Glomerular visceral epithelial cell (primary cell): ENCODE results near the gene PTPRE.

ENCODE experiments used
- DNase-seq: peaks from one replicate; pipeline ENCODE4 v3.0.0-alpha.2; 2016; ENCODE audit errors: extremely low spot score

The PTPRE gene

GRCh38 chr10:128044961-128045832 lies 138.3 kb downstream of the PTPRE start:
- DNase-seq: no peak

DNA sequence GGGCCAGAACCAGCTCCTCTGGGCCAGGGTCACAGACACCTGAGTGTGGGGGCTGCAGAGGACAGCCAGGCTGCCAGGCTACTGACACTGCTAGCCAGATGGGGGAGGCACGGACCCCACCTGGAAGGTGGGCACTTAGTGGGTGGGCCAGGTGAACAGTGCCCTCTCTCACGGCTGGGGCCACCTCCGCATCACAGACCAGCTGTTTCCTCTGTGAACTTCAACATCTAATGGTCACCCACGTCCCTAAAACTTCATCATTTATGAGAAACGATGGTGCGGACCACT lies 138.9 kb downstream of the PTPRE start:
- DNase-seq: no peak

- DNase-seq: no peak
Observed at GRCh38 chr10:128046156-128046952, 139.5 kb downstream of the PTPRE start.

DNA sequence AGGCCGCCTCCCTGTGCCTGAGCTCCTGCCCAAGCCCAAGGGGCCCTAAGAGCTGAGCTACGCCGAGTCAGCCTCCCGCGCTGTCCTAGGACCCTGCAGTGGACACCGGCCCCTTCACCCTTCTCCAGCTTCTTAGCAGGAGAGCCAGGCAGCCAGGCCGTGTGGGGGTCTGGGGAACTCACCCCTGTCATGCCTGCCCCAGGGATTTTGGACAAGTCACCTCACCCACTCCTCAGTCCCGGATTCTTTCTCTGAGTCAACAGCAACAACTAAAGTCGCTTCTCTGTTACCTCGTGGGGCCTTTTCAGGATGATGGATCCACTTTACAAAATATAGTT lies 140.0 kb downstream of the PTPRE start:
- no peak for DNase-seq

DNA sequence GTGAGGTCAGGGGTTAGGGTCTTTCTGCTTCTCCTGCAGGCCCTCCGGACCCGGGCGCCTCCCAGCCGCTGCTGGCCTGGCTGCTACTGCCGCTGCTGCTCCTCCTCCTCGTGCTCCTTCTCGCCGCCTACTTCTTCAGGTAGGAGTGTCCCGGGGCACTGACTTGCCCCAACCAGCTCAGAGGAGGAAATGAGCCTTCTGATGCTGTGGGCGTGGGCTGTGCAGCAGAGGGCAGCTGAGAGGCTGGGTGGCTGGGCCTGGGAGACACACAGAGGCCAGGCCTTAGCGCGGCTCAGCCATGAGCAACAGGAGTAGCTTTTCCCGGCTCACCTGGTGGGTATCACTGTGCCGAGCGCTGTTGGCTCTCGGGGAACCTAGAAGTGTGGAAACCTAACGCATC lies 140.4 kb downstream of the PTPRE start:
- DNase-seq: peak; percentile 87

DNA sequence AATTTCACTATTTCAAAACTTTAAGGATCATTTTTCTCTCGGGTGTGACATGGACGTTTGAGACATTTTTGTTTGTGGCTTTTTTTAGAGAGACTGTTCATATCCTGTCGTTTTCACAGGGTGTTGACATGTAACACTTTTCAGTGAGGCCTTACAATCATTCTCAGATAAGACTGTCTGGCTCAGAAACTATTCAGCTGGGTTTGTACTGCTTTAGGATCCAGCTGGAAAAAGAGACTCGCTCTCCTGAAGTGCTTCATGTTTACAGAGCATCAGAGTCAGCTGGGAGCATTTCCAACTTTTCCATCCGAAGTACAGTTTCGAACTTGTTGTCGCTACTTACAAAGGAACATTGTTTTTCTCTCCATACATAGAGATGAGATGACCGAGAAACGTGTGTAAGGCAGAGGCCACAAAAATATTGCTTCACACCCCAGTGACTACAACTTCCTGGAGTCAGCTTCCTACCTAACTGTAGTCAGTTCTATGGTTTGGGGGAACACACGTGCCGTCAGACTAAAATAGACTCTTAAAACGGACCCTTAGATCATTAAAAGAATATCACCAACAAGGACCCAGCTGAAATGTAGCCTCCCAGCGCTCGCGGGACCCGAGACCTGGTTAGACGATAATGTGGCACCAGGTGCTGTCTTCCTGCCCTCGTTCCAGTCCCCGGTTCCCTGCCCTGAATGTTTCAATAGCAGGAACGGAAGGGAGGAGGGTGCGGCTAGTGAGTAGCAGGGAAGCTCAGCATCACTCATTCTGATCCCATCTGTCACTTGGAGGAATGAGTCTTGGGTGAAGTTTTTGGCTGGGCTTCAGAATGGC lies 141.3 kb downstream of the PTPRE start:
- DNase-seq: no peak

DNA sequence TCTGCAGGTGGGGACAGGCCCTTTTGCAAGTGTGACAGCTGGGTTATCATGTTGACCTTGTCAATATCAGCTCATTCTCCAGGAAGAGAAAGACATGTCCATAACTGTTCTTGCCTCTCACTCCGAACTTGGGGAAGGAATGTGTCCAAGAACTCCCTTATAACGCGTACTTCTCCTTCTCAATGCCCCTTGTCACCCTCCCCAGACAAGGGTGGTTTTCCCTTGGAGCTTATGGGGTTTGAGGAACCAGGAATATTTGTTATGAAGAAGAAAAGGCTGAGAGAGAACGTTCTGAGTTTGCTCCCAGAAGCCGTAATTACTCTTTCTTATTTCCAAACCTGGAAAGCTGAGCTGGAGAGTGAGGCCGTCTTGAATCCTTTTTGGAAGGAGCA lies 141.9 kb downstream of the PTPRE start:
- no peak for DNase-seq

GRCh38 chr10:128049226-128050120 lies 142.6 kb downstream of the PTPRE start:
- DNase-seq: no peak

DNA sequence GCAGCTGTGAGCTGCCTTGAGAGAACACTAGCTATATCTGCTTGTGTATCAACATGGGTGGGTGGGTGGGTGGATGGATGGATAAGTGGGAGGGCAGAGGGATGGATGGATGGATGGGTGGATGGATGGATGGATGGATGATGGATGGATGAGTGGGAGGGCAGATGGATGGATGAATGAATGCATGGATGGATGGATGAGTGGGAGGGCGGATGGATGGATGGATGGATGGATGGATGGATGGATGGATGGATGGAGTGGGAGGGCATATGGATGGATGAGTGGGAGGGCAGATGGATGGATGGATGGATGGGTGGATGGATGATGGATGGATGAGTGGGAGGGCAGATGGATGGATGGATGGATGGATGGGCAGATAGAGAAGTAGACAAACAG lies 143.2 kb downstream of the PTPRE start:
- DNase-seq: no peak

- DNase-seq: no peak
Observed at GRCh38 chr10:128050936-128051335, 144.0 kb downstream of the PTPRE start.

- DNase-seq: no peak
Observed at GRCh38 chr10:128051548-128051947, 144.6 kb downstream of the PTPRE start.

GRCh38 chr10:128052696-128053095 lies 145.8 kb downstream of the PTPRE start:
- DNase-seq: no peak

GRCh38 chr10:128053356-128053755 lies 146.5 kb downstream of the PTPRE start:
- no peak for DNase-seq

DNA sequence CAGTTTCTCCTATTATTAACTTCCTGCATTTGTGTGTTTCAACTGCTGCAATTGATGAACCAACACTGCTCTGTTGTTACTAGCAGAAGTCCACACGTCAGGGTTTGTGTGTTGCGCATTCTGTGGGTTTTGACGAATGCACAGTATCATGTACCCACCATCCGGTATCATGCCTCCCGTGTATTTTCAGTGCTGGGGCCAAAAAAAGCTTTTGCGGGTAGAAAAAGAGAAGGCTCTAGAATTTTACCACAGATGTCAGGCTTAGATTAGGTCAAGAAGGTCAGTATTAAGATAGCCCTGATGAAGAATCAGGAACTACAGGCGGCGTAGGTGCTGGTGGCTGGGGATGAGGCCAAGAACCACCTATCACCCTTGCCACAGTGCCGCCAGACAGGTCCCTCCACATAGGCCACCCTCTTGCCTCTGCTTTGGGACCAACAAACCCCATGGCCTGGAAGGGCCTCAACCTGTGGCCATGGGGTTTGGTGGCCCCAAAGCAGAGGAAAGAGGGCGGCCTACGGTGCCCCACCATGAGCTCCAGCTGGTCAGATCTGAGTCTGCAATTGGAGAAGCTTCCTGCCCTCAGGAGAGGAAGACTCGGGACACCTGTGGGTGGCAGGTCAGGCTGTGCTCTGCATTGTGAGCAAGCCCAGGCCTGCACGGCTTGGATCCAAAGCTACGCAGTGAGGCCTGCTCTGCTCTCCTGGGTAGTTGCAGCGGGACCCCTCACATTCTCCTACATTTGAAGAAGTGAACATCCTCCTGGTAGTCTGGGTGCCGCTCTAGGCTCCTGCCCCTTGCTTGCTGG lies 147.5 kb downstream of the PTPRE start:
- no peak for DNase-seq

DNA sequence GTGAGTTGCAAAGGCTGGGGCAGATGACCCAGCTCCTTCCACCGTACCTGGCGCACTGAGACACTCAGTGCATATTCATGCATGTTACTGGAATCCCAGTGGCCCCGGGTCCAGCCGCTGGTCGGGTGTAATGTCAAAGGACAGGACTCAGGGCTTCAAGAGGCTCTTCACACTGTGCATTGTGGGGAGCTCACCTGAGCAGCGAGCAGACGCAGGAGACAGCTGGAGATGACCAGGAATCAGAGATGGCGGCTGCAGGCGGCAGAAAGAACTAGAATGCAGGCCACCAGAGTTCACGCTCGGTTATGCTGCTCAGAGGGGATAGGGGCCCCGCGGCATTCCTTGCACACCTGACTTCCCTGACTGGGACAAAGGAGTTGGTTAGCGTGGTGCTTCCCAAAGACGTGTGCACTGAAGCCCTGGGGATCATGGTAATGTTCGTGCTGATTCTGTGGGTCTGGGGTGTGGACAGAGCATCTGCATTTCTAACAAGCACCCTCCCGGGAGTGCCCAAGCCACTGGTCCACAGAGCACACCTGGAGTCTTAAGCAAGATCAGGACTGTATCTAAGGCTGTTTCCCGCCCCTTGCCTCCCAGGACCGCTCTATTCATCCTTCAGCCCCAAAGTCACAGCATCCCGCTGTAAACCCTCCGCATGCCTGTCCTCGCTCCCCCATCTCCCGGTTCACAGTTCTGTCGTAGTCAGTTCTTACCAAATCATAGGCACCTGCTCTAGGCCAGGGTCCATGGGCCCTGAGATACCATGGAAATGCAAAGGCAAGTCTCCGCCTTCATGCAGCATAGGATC lies 148.4 kb downstream of the PTPRE start:
- DNase-seq: no peak

DNA sequence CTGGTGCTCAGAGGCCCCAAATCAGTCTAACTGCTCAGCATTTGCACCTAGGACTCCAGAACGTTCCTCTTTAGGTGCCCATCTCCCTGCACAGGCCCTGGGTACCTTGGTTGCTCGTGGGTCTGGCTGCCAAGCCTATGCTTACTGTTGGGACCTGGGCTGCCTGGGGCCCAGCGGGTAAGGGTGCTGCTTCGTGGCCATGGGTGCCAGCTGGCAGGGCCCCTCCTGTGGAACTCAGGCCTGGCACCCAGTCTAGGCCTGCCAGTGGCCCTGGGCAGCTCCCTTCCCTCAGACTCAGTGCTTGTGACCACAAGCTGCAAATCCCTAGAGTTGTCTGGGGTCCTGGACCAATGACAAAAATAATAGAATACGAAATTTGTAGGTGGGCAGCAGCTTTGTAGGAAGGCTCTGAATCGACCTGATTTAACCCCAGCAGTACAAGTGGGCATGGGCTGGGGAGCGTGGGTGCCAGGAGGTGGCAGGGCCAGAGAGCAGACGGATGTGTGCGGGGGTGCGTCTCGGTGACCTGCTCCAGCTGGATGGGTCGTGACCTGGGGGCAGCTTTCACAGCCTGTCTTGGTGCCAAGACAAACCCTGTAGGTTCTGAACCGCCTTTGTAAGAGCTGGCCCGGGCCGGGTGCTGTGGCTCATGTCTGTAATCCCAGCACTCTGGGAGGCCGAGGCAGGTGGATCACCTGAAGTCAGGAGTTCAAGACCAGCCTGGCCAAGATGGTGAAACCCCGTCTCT lies 149.6 kb downstream of the PTPRE start:
- no peak for DNase-seq

DNA sequence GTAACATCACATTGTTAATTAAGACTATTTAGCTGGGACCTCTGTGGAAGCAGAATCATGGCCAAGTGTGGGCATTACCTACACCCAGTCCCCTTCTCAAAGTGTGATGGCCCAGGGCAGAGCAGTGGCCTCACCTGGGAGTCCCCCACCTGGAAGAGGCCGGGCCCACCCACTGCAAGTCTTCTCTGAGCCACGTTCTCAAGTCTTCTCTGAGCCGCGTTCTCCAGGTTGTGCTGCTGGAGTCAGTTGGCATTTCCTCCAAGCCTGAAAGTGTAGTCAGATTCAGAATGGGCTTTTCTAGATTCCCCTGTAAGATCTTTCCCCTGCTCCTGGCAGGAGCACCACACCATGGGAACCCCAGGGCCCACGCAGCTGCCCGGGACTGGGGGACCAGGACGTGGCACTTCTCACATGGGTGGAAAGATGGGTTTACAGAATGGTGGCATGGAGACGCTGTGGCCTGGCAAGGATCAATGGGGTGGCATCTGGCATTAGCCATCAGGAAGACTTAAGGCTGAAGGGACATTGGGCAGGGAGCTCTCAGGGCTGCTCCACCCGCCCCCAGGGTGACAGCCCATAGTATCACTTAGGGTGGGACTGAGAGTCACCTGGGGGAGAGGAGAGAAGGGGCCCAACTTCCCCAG lies 151.3 kb downstream of the PTPRE start:
- DNase-seq: no peak

- DNase-seq: no peak
Observed at GRCh38 chr10:128058750-128059134, 151.8 kb downstream of the PTPRE start.
